ENCODE data around the gene KCNN1. TPM values are rescaled to one million over a fixed set of nuclear protein-coding genes. Genes with fewer than 3 reads are reported as not detected.
"Not testable (repeated sequence)": the region's sequence is repeated elsewhere in the genome, so short reads cannot be mapped to it uniquely, and the experiment has no call there.

Gene KCNN1
- 0.07 TPM in 1 of 2 replicates, not detected in the other for total RNA-seq (2014; rRNA removed; shearing (Covaris generic))

DNA sequence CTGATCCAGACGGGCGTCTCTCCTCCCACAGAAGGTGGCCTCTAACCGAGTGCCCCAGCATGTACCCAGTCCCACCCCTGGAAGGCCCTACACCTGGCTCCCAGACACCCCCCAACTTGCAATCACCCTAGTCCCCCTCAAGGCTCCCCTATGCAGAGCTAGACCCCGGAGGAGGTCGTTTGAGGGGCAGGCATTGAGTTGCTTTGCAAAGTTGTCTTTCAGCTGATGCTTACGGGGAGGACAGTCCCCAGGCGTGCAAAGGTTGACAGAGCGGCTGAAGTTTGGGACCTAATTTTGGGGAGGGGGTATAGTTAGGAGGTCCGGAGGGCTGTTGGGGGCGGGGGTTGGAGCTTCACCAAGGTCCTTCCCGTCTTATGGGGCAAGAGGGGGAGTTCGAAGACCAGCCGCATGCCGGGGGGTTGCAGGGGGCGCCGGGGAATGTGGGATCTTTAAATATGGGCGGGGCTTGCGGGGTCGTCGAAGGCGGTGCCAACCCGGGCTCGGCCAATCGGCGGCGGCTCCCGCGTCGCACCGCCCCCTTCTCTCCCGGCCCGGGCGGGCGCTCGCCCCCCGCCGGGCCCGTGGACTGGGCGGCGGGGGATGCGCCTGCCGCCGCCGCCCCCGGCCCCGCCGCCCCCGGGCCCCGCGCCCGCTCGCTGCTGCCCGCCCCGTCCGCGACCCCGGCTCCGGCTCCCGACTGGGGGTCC, at the start of gene KCNN1:
Gene KCNN1, plus strand, starts transcription at position 558 of the 707 bp plus-strand sequence. CDS start 6,782 bp downstream, outside the sequence.
- DNase-seq (ENCODE audit: low read depth): no peak

DNA sequence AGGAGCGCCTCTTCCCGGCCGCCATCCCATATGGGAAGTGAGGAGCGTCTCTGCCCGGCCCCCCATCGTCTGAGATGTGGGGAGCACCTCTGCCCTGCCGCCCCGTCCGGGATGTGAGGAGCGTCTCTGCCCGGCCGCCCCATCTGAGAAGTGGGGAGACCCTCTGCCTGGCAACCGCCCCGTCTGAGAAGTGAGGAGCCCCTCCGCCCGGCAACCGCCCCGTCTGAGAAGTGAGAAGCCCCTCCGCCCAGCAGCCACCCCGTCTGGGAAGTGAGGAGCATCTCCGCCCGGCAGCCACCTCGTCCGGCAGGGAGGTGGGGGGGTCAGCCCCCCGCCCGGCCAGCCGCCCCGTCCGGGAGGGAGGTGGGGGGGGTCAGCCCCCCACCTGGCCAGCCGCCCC, 48.8 kb upstream of the KCNN1 start:
- not testable (repeated sequence) for DNase-seq (ENCODE audit: low read depth)

GRCh38 chr19:17919122-17919521, 47.8 kb upstream of the KCNN1 start:
- not testable (repeated sequence) for DNase-seq (ENCODE audit: low read depth)

GRCh38 chr19:17920527-17920926, 46.4 kb upstream of the KCNN1 start:
- DNase-seq (ENCODE audit: low read depth): no peak

GRCh38 chr19:17922138-17922537, 44.8 kb upstream of the KCNN1 start:
- no peak for DNase-seq (ENCODE audit: low read depth)

DNA sequence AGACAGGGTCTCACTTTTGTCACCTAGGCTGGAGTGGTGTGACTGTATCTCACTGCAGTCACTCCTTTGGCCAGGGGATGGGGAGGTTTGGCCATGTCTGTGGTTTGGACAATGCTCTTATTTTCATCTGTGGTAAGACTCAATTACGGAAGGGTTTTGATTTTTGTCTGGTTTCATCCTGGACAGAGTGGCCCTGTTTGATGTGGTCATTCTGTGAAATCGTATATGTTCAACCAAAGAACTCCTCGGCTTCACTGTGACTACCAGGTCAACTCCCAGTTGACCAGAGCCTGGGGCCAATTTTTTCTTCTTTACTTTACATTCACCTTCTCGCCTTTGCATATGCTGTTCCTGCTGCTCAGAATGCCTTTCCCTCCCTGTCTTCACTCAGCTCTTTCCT, 40.9 kb upstream of the KCNN1 start:
- no peak for DNase-seq (ENCODE audit: low read depth)

- DNase-seq (ENCODE audit: low read depth): no peak
These were observed 37.9 kb upstream of the KCNN1 start for GRCh38 chr19:17929056-17929455.

DNA sequence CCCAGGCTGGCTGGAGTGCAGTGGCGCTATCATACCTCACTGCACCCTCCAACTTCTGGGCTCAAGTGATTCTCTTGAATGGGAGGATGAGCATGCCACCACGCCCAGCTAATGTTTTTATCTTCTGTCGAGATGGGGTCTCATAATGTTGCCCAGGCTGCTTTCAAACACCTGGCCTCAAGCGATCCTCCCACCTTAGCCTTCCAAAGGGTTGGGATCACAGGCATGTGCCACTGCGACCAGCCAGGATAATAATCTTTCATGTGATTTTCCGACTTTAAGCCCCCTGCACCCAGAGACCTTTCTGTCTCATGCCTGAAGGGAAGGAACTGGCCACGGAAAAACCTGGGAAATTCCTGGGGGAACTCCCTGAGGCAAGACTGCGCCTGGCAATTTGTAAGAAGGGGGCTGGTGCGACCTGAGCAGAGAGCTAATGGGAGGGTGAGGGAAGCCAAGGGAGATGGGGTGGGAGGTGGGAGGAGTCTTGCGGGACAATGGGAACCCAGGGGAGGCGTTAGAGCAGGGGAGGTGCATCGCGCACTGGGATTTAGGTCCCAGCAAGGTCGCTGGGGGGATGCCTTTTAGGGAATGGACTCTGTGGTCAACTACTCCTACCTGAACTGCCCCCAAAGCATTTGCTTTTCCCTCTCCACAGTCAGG, 35.2 kb upstream of the KCNN1 start:
- DNase-seq (ENCODE audit: low read depth): no peak

DNA sequence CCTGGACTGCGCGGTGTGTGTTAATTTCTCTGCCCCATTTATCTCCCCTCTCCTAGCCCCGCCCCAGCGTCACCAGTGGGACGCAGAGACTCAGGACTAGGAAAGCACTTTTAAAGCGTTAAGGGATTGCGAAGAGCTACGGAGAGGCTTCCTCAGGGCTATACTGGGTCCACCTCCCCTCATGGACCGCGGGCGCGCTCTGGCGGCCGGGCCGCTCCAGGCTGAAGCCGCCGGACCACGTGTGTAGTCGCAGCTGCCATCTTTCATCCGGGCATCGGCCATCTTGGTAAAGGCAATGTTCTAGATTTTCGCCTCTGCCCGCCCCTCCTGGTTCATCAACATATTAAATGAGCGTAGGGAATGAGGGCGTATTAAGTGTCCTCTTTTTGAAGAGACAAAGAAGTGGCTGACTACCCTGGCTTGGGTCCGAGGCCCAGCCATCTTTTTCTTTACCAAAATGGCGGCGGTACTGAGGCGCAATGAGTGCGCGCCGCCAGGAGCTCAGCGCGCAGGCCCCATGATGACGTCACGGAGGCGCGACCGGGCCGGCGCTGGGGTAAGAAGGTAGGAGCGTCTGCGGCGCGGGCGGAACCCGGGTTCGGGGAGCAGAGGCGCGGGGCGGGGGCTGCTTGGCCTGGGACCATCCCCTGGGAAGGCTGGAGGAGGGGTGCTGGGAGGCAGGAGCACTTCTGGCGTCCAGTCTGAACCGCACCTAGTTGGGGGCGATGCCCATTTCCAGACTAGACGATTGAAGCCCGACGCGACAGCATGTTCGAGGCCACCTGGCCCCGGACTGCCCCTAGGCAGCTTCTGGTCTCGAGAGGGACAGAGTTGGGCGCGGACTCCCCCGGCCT, 34.2 kb upstream of the KCNN1 start, which contains the start of gene CCDC124:
Gene CCDC124, plus strand, starts transcription at position 531 of the 854 bp plus-strand sequence. CDS start 3,406 bp downstream, outside the sequence.
- peak; percentile 88 for DNase-seq (ENCODE audit: low read depth)

DNA sequence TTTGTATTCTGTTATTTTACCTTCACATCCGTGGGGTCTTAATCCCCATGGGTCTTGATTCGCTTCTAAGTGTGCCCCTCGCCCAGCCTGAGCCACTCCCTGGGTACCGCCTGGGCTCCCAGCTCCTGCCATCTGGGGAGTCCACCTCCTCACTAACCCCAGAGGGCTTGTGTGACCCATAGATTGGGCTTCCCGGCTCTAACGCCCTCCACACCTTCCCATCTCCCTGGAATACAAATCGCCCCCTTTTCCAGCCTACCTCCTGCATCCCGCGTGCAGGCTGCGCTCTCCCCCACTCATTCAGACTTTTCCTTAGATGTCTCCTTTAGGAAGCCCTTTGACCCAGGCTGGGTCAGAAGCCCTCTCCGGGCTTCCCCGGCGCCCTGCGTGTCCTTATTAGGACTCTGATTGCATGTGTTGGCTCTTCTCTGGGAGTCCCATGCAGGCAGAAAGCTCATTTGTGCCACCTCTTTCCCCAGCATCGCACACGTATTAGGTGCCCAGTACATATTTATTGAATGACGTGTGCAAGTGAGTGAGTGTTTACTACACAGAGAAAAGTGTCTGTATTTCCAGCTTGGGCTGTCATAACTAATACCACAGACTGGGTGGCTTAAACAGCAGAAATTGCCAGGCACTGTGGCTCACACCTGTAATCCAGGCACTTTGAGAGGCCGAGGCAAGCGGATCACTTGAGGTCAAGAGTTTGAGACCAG, 33.3 kb upstream of the KCNN1 start:
- peak; percentile 85 for DNase-seq (ENCODE audit: low read depth)

- no peak for DNase-seq (ENCODE audit: low read depth)
These were observed 30.5 kb upstream of the KCNN1 start for GRCh38 chr19:17936379-17936778.

GRCh38 chr19:17937371-17937900, 29.5 kb upstream of the KCNN1 start:
- DNase-seq (ENCODE audit: low read depth): no peak

DNA sequence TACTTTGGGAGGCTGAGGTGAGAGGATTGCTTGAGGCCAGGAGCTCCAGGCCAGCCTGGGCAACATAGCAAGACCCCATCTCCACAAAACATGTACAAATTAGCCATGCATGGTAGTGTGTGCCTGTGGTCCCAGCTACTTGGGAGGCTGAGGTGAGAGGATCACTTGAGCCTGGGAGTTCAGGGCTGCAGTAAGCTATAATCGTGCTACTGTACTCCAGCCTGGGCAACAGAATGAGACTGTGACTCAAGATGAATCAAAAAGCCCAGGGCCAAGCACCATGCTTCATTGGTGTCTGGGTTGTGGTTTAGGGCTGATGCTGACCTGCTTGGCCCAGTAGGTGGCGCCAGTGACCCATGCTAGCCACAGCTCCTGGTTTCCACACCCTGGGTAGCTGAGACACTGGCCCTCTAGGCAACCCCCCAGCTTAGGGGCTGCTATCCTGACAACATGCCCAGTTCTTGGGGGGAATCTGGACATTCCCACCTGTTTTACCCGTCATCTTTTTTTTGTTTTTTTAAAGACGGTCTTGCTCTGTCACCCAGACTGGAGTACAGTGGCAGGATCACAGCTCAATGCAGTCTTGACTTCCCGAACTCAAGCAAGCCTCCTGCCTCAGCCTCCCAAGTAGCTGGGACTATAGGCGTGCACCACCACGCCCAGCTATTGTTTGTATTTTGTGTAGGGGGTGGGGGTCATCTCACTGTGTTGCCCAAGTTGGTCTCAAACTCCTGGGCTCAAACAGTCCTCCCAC, 28.6 kb upstream of the KCNN1 start:
- DNase-seq (ENCODE audit: low read depth): peak; percentile 90

DNA sequence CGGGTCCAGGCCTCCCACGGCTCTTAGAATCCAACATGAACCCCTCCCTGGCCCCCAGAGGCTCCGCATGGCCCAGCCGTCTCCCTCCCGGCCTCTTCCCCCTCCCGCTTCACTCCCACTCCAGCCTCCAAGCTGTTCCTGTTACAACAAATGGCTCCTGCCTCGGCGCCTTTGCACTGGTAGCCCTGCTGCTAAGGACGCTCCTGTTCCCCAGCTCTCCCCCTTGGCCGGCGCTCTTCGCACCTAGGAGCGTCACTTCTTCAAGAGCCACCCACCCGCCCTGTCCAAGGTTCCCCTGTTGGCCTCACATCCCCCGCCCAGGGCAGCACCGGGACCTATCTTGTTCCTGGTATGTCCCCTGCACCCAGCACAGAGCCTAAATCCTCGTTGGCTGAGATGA, 24.7 kb upstream of the KCNN1 start:
- DNase-seq (ENCODE audit: low read depth): no peak

DNA sequence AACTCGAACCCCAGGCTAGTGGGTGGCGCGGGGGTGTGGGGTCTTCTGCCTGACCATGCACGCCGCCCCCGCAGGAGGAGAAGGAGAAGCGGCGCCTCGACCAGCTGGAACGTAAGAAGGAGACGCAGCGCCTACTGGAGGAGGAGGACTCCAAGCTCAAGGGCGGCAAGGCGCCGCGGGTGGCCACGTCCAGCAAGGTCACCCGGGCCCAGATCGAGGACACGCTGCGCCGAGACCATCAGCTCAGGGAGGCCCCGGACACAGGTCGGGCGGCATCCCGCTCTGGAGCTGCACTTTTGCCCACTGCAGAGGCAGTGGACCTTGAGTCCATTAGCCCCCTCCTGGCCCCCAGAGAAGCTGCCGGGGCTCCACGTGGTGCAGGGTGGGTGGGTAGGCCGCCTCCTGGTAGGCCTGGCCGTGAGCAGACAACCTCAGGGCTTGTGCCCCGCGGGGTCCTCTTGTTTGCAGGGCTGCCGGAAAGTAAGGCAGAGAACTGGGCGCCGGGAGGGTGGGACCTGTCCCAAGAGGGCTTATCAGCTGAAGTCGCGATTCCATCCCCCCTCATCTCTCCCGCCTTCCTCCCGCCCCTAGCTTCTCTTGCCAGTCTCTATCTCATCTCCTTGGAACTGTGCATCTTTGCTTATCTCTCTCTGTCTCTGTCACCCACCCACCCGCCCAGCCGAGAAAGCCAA, 24.2 kb upstream of the KCNN1 start:
- no peak for DNase-seq (ENCODE audit: low read depth)

GRCh38 chr19:17943274-17944221, 23.4 kb upstream of the KCNN1 start:
- no peak for DNase-seq (ENCODE audit: low read depth)

DNA sequence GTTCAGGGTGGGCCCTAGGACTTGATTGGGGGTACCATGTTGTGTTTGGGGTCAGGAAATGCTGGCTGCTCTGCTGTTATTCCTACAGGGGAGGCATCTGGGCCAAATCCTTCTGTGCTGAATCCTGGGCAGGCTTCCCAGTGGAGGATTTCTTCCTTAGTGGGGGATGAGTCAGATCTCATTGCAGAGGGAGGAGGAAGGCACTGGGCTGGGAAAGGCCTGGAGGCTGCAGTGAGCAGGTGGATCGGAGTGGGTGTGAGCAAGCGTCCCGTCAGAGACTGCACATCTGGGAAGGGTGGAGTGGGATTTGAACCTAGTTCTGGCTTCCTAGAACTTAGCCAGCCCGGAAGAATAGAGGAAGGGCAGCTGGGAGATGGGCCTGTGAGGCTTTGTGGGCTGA, 22.6 kb upstream of the KCNN1 start:
- DNase-seq (ENCODE audit: low read depth): peak; percentile 81

DNA sequence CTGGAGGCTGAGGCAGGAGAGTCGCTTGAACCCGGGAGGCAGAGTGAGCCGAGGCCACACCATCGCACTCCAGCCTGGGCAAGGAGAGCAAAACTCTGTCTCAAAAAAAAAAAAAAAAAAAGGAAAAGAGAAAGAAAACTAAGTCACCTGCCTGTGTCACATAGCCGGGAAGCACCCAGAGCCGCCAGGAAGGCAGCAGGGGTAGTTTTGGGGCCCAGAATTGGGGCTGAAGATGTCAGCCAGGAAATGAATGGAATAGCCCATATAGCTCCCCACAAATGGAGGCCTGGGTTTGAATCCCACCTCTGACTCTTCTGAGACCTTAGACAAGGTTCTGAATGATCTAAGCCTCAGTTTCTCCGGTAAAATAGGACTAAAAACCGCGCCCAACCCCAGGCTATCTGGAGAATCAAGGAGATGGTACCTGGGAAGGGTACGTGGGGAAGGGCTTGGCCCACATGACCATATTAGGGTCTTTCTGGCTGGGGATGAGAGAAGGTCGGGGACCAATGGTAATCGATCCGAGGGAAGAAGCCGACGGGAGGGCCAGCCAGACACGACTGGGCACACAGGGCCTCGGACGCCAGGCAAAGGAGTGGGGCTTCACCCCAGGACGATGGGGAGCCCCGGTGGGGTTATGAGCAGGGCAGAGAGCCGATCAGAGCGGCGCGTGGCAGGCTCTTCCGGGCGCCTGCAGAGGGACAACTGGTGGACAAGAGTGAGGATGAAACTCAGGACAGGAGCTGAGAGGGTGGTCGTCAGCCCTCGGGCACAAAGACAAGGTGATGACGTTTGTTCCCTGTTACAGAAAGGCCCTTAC, 19.7 kb upstream of the KCNN1 start:
- DNase-seq (ENCODE audit: low read depth): peak; percentile 36
